NT2/D1 (cell line): ENCODE measurements around the gene ARHGAP12.

Experiments
- DNase-seq: peaks from one replicate; pipeline ENCODE4 v3.0.0-alpha.2; 2011; ENCODE audit warnings: low read depth, low spot score
- H3K27me3 ChIP-seq: 2 replicates; pipeline ENCODE4 v1.6.0; 2011; ENCODE audit warnings: mild to moderate bottlenecking; ENCODE audit not compliant: insufficient read length, insufficient read depth
- H3K36me3 ChIP-seq: 2 replicates; pipeline ENCODE4 v1.6.1; 2011; ENCODE audit warnings: mild to moderate bottlenecking, low read length, mixed read lengths; ENCODE audit not compliant: insufficient read depth, insufficient read length
- H3K4me1 ChIP-seq: 2 replicates; pipeline ENCODE4 v1.5.1; 2011; ENCODE audit not compliant: insufficient read depth, insufficient read length
- H3K4me3 ChIP-seq: 2 replicates; pipeline ENCODE4 v1.5.1; 2011; ENCODE audit warnings: low read depth; ENCODE audit not compliant: insufficient read length
- H3K9ac ChIP-seq: 2 replicates; pipeline ENCODE4 v1.6.0; 2011; ENCODE audit warnings: low read depth; ENCODE audit not compliant: insufficient read length
- H3K9me3 ChIP-seq: 2 replicates; pipeline ENCODE4 v1.5.1; 2011; ENCODE audit warnings: mild to moderate bottlenecking, low read length; ENCODE audit not compliant: insufficient read depth
- SUZ12 ChIP-seq: IDR thresholded peaks from 2 replicates; pipeline ENCODE4 v1.6.1; 2011; ENCODE audit not compliant: insufficient read length, insufficient read depth; ENCODE audit errors: extremely low read depth
- YY1 ChIP-seq: IDR thresholded peaks from 2 replicates; pipeline ENCODE4 v1.6.1; 2011; ENCODE audit not compliant: insufficient read length, insufficient read depth
- ZNF274 ChIP-seq: IDR thresholded peaks from 2 replicates; pipeline ENCODE4 v1.6.1; 2011; ENCODE audit warnings: mild to moderate bottlenecking, low read depth, low read length

The ARHGAP12 gene

DNA sequence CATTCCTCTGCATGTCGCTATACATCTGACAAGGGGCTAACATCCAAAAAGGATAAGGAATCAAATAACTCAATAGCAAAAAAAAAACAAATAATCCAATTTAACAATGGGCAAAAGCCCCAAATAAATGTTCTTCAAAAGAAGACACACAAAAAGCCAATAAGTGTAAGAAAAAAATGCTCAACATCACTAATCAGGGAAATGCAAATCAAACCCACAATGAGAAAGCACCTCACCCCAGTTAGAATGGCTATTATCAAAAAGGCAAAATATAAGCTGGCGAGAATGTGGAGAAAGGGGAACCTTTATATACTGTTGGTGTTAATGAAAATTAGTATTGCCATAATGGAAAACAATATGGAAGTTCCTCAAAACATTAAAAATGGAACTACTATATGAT is 14.3 kb downstream of the ARHGAP12 start:
- no peak for DNase-seq
- Histone ChIP-seq H3K4me3 (no peak overlapping the region), H3K36me3 (no peaks in the 10 kb centered on the region), H3K27me3 (no peaks in the 10 kb centered on the region), H3K9ac (no peak overlapping the region), H3K9me3 (no peaks in the 10 kb centered on the region), H3K4me1 (no peaks in the 10 kb centered on the region)
- no peak for TF ChIP-seq ZNF274
- TF ChIP-seq YY1: no peak
- no peak for TF ChIP-seq SUZ12

DNA sequence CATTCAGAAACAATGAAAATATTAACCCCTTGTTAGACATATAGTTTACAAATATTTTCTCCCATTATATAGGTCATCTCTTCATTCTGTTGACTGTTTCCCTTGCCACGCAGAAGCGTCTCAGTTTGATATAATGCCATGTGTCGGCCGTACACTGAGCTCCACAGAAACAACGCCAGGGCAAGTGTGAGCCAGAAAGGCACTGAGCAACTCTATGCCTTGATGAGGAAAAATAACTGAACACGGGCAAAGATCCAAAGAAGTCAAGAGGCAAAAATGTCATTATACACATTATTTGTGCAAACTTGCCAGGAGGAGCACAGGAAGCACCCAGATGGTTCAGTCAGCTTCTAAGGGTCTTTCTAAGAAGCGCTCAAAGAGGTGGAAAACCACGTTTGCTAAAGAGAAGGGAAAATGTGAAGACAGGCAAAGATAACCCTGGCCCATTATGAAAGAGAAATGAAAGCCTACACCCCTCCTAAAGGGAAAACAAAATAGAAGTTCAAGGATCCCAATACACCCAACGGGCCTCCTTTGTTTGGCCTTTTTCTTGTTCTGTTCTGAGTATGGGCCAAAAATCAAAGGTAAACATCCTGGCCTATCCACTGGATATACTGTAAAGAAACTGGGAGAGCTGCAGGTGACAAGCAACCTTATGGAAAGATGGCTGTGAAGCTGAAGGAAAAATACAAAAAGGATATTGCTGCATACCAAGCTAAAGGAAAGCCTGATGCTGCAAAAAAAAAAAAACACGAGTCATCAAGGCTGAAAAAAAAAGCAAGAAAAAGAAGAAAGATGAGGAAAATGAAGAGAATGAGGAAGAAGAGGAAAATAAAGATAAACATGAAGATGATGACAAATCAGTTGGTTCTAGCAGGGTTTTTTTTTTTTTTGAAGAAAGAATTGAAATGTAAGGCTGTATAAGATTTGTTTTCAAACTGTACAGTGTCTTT is 15.5 kb downstream of the ARHGAP12 start:
- H3K9ac ChIP-seq: no peak overlapping the region
- H3K4me1 ChIP-seq: no peaks in the 10 kb centered on the region
- no peak for TF ChIP-seq YY1
- no peak for TF ChIP-seq ZNF274
- TF ChIP-seq SUZ12: no peak
- no peaks in the 10 kb centered on the region for H3K9me3 ChIP-seq
- no peak for DNase-seq
- no peaks in the 10 kb centered on the region for H3K27me3 ChIP-seq
- no peak overlapping the region for H3K4me3 ChIP-seq
- H3K36me3 ChIP-seq: peaks cover 5% of the 10 kb centered on the region

DNA sequence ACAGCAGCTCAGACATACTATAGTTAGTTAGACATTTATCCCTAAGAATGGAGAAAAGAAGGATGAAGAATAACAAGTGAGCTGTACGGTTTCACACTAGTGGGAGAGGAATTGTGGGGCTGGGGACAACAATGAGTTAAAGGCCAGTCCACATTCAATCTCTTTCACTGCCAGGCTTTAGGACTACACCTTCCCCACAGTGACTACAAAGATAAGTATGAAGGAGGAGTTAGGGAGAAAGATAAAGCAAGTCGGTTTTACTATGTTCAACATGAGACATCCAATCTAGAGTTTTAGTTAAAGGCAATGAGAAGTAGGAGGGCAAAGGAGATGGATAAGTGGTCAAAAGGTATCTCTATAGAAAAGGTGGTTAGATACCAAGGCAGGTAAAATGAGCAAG is 16.3 kb downstream of the ARHGAP12 start:
- Histone ChIP-seq H3K9me3 (no peaks in the 10 kb centered on the region), H3K27me3 (no peaks in the 10 kb centered on the region), H3K36me3 (peaks cover 11% of the 10 kb centered on the region), H3K4me3 (no peak overlapping the region), H3K4me1 (no peaks in the 10 kb centered on the region), H3K9ac (no peak overlapping the region)
- no peak for DNase-seq
- TF ChIP-seq SUZ12 (no peak), YY1 (no peak), ZNF274 (no peak)

DNA sequence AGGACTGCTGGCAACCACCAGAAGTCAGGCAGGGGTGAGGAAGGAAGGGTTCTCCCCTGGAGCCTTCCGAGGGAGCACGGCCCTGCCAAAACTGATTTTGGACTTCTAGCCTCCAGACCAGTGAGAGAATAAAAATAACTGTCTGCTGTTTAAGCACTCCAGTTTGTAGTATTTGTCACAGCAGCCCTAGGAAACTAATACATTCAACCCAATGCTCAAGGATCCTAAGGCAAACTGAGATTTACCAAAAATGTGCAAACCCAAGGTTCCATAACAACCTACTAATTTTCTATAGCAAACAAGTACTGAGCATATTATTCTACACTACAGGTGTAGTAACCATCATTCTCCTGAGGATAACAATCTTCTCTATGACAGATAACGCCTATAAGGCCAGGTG is 18.6 kb downstream of the ARHGAP12 start:
- Histone ChIP-seq H3K27me3 (no peaks in the 10 kb centered on the region), H3K4me1 (no peaks in the 10 kb centered on the region), H3K36me3 (peaks cover 22% of the 10 kb centered on the region), H3K9me3 (no peaks in the 10 kb centered on the region), H3K4me3 (no peak overlapping the region), H3K9ac (no peak overlapping the region)
- DNase-seq: no peak
- TF ChIP-seq ZNF274: no peak
- TF ChIP-seq YY1: no peak
- no peak for TF ChIP-seq SUZ12

DNA sequence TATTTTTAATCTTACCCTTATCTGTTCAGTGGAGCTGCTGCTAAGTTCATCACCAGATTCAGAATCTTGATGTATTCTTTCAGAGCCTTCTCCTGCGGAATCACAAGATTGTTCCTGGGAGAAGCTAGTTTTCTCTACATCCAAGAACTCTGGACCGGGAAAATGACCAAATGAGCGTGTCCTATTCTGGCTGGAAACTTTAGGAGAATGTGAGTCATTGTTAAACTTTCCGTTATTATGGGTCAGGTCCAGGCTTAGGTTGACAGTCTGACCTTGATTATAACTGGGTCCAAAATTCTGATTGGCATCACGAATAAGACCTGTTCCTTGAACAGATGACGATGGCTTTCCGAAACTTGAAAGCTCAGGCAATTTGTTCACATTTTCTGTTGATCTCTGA is 20.5 kb downstream of the ARHGAP12 start:
- TF ChIP-seq SUZ12 (no peak), ZNF274 (no peak), YY1 (no peak)
- Histone ChIP-seq H3K36me3 (peaks cover 22% of the 10 kb centered on the region), H3K9me3 (no peaks in the 10 kb centered on the region), H3K27me3 (no peaks in the 10 kb centered on the region), H3K4me3 (no peak overlapping the region), H3K9ac (no peak overlapping the region), H3K4me1 (no peaks in the 10 kb centered on the region)
- DNase-seq: no peak

DNA sequence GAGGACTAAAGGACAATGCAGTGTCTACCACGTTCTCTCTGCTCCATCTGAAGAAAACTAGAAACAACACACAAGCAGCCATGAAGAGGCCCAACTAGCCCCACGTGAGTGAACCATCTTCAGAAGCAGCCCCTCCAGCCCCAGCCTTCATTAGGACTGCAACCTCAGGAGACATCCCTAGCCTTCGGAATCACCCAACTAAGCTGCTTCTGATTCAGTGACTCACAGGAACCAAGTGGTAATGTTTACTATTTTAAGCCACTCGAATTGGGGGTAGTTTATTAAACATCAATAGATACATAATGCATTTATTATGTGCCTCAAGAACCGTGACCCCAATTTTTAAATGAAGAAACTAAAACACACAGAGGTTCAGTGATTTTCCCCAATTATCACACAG is 22.6 kb downstream of the ARHGAP12 start:
- H3K9me3 ChIP-seq: peaks cover 5% of the 10 kb centered on the region; the same call in 1 of the 2 replicates
- no peak overlapping the region for H3K4me3 ChIP-seq
- no peaks in the 10 kb centered on the region for H3K27me3 ChIP-seq
- TF ChIP-seq YY1: no peak
- no peak for TF ChIP-seq SUZ12
- no peak overlapping the region for H3K9ac ChIP-seq
- peaks cover 22% of the 10 kb centered on the region for H3K36me3 ChIP-seq
- H3K4me1 ChIP-seq: no peaks in the 10 kb centered on the region
- DNase-seq: no peak

DNA sequence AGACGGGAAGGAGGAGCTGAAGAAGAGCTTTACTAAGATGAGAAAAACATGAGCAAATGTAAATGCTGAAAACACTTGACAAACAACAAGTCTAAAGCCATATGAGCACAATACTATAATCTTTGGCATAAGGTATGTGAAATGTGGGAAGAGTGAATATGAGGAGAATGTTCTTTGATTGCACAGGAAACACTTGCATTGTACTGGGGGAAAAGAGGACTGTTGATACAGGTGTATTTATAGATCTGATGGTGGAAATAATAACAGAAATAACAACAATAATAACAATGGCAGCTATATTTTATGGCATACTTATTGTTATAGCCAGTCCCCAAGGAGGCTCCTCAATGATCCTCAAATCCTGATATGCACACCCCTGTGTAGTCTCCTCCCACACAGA is 23.0 kb downstream of the ARHGAP12 start:
- no peak for TF ChIP-seq ZNF274
- TF ChIP-seq YY1: no peak
- TF ChIP-seq SUZ12: no peak
- Histone ChIP-seq H3K27me3 (no peaks in the 10 kb centered on the region), H3K9me3 (peaks cover 5% of the 10 kb centered on the region; the same call in 1 of the 2 replicates)

More for the DNA sequence above, 23.0 kb downstream of the ARHGAP12 start:
- DNase-seq: no peak
- Histone ChIP-seq H3K4me3 (no peak overlapping the region), H3K36me3 (peaks cover 22% of the 10 kb centered on the region), H3K9ac (no peak overlapping the region), H3K4me1 (no peaks in the 10 kb centered on the region)
